ENCODE measurements around the gene VTI1B. TPM values are rescaled to one million over a fixed set of nuclear protein-coding genes. Genes with fewer than 3 reads are reported as not detected.
A peak's percentile ranks its signal among the peaks of the same experiment; 100 is the strongest.

Gene VTI1B
- total RNA-seq, 3 donors from 2014 or later (not counting 1 experiment from before 2014, with no cell fraction given): 47.5 to 77.1 (median 57.9) TPM

DNA sequence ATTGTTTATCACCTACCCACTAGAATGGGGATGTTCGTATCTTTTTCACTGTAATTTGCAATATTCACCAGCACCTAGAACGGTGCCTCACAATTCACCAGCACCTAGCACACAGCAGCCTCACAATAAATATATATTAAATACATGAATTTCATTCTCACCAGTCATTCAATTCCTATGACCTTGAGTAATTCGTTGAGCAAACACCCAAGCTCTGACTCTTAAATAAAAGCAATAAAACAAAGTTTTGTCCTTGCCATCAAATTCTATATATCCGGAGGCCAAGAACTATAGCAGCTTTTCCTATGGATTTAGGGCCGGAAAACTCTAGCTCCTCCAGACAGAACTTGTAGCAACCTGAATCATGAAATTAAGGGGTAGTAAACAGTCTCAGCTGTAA lies 981 bp downstream of the VTI1B start:
- Histone ChIP-seq H3K27me3 (ENCODE audit: control insufficient read depth, insufficient read depth, low read length) (no peaks in the 10 kb centered on the region), H3K4me1 (ENCODE audit: control insufficient read depth, insufficient read depth, low read length) (peaks cover 39% of the 10 kb centered on the region), H3K27ac (ENCODE audit: low read length) (no peak overlapping the region), H3K9me3 (ENCODE audit: control insufficient read depth, insufficient read depth, low read length) (no peaks in the 10 kb centered on the region), H3K4me3 (ENCODE audit: low read length) (peak overlapping the region; percentile 80), H3K36me3 (ENCODE audit: control insufficient read depth, insufficient read depth, low read length) (peaks cover 3% of the 10 kb centered on the region)
- TF ChIP-seq, protein P1, sequence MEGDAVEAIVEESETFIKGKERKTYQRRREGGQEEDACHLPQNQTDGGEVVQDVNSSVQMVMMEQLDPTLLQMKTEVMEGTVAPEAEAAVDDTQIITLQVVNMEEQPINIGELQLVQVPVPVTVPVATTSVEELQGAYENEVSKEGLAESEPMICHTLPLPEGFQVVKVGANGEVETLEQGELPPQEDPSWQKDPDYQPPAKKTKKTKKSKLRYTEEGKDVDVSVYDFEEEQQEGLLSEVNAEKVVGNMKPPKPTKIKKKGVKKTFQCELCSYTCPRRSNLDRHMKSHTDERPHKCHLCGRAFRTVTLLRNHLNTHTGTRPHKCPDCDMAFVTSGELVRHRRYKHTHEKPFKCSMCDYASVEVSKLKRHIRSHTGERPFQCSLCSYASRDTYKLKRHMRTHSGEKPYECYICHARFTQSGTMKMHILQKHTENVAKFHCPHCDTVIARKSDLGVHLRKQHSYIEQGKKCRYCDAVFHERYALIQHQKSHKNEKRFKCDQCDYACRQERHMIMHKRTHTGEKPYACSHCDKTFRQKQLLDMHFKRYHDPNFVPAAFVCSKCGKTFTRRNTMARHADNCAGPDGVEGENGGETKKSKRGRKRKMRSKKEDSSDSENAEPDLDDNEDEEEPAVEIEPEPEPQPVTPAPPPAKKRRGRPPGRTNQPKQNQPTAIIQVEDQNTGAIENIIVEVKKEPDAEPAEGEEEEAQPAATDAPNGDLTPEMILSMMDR (IDR thresholded peaks at IDR 0.05): no peak
- DNase-seq: no peak
- no peak for ATAC-seq
- Mint-ChIP-seq H3K27ac (peak overlapping the region; percentile 85 to 89), H3K4me1 (peaks cover 42 to 49% of the 10 kb centered on the region in 2 donors), H3K9me3 (no peaks in the 10 kb centered on the region), H3K4me3 (peak overlapping the region; percentile 93), H3K27me3 (ENCODE audit: low read depth in 2 of 2) (no peaks in the 10 kb centered on the region), H3K36me3 (no peaks in the 10 kb centered on the region)
- 83% methylated on average over 5 of the region's 5 CpGs for WGBS (ENCODE audit: insufficient coverage)
- intact Hi-C loops (cut with micrococcal nuclease): no loop called here

DNA sequence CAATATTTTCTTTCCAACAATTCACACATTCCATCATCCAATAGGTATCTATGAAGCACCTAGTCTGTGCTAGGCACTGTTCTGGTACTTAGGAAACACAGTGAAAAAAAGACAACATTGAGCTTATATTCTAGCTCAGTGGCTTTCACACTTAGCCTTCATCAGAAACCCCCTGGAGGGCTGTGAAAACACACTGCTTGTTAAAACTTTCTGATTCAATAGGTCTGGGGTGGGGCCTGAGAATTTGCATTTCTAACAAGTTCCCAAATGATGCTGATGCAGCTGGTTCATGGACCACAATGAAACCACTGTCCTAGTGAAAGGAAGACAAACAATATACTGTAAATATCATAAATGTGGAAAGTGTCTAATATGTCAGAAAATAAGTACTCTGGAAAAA lies 5.9 kb downstream of the VTI1B start:
- ATAC-seq: peak; percentile 88 to 93 (median 92)
- Histone ChIP-seq H3K4me1 (ENCODE audit: control insufficient read depth, insufficient read depth, low read length) (peaks cover 40% of the 10 kb centered on the region), H3K4me3 (ENCODE audit: low read length) (no peak overlapping the region), H3K27me3 (ENCODE audit: control insufficient read depth, insufficient read depth, low read length) (no peaks in the 10 kb centered on the region), H3K27ac (ENCODE audit: low read length) (peak overlapping the region; percentile 63), H3K36me3 (ENCODE audit: control insufficient read depth, insufficient read depth, low read length) (no peaks in the 10 kb centered on the region), H3K9me3 (ENCODE audit: control insufficient read depth, insufficient read depth, low read length) (no peaks in the 10 kb centered on the region)
- intact Hi-C loops (cut with micrococcal nuclease): loop anchor here (5.0 kb wide), 1 partner anchor 34 kb away; the partner anchor contains the start of gene RDH12
- Mint-ChIP-seq H3K27ac (peak overlapping the region; percentile 85 to 86), H3K4me3 (peak overlapping the region; percentile 29), H3K9me3 (no peaks in the 10 kb centered on the region), H3K36me3 (no peaks in the 10 kb centered on the region), H3K4me1 (peaks cover 74 to 81% of the 10 kb centered on the region in 2 donors), H3K27me3 (ENCODE audit: low read depth in 2 of 2) (no peaks in the 10 kb centered on the region)
- DNase-seq: peak in 1 of 2 donors; percentile 55
- TF ChIP-seq, protein P1 (IDR thresholded peaks at IDR 0.05): no peak

DNA sequence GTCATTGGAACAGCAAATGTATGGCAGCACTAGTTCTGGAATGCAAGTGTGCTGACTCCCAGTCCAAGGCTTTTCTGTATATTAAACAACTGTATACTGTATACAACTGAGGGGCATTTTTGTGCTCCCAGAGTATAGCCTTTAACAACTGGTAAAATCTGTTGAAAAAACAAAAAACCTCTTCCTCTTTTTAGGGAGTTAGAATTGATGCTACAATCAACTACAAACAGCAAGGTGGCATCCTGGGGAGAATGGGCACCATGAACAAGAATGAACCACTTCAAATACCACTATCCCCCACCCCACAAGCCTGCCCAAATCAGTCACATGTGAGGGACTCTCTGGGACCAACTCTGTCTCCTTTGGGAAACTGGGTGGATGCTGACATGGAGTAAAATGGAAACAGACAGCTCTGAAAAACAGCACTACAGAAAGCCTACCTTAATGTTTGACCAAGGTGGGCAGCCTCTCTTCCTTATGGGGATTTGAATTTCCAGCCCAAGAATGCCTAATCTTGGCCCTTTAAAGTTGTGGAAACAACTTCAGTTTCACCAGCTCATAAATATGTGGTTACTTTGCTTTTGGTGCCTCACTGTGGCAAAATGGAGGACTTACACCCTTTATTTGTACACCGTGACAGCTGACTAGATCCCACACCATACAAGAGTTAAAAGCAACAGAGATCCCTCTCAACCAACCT lies 7.5 kb downstream of the VTI1B start:
- Mint-ChIP-seq H3K9me3 (no peaks in the 10 kb centered on the region), H3K27me3 (ENCODE audit: low read depth in 2 of 2) (no peaks in the 10 kb centered on the region), H3K4me3 (peak overlapping the region; percentile 35), H3K27ac (peak overlapping the region; percentile 85 to 86), H3K4me1 (peaks cover 68 to 80% of the 10 kb centered on the region in 2 donors), H3K36me3 (no peaks in the 10 kb centered on the region)
- Histone ChIP-seq H3K36me3 (ENCODE audit: control insufficient read depth, insufficient read depth, low read length) (no peaks in the 10 kb centered on the region), H3K27me3 (ENCODE audit: control insufficient read depth, insufficient read depth, low read length) (no peaks in the 10 kb centered on the region), H3K4me3 (ENCODE audit: low read length) (no peak overlapping the region), H3K4me1 (ENCODE audit: control insufficient read depth, insufficient read depth, low read length) (peaks cover 23% of the 10 kb centered on the region), H3K9me3 (ENCODE audit: control insufficient read depth, insufficient read depth, low read length) (no peaks in the 10 kb centered on the region), H3K27ac (ENCODE audit: low read length) (peak overlapping the region; percentile 15)
- 38% methylated on average over 1 of the region's 1 CpG for WGBS (ENCODE audit: insufficient coverage)
- intact Hi-C loops (cut with micrococcal nuclease): loop anchor here (1.0 to 5.0 kb wide), 4 partner anchors 35 to 240 kb away; partner anchors contain the start of gene RDH12
- DNase-seq (peak in 1 of 2 donors; percentile 78), ATAC-seq (peak; percentile 59 to 67 (median 65))
- TF ChIP-seq, protein P1 (IDR thresholded peaks at IDR 0.05): peak; percentile 65

Data from natural killer cell (primary cell).